SHP77 treated with DMSO at 0.1 percent for 48 hours (cell line): ENCODE results near the gene ZNF136.

Source experiments
- DNase-seq: peaks from one replicate; lab custom pipeline; 2025; lab: John Stamatoyannopoulos, UW

ZNF136 gene

DNA sequence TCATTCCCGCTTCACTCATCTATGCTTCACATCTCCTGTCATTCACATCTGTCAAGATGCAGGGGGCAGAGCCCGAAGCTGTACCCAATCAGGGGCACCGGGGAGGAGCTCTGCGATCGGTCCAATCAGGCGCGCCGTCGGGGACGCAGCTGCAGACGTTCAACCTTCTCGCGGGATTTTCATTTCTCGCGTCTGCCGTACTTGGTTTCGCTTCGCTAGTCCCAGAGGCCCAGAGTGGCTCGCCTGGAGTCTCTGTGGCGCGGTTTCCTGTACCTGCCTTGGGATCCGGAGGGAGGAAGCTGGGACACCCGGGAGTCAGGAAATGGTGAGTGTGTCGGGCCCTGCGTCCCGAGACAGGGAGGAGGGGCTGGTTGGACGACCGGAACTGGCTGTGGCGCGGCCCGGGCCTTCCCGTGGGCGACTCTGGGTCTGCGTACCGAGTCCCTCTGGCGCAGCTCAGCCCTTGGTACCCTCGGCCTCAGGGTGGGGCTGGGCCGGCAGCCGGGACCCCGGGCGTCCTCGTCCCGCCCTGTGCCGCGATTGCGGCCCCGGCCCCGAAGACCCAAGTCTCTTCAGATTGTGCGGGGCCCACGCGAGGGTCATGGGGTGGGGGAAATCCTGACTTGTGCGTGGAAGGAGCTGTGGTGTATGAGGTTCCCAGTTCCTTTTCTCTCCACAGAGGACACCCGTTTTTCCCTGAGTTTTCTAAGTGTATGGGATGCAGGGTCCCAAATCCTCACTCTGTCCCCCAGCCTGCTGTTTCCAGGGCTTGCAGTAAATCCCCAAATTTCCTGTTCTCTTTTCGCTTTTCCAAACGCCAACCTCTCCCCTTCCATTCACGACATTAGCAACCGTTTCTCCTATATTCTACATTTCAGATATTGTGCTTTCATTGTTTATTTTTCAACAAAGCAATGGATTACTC is at the start of gene ZNF136:
TSS of gene ZNF136 (plus strand) at position 215 of the 925 bp plus-strand sequence. CDS start at position 323, 108 bp downstream.
- peak; percentile 87 for DNase-seq

DNA sequence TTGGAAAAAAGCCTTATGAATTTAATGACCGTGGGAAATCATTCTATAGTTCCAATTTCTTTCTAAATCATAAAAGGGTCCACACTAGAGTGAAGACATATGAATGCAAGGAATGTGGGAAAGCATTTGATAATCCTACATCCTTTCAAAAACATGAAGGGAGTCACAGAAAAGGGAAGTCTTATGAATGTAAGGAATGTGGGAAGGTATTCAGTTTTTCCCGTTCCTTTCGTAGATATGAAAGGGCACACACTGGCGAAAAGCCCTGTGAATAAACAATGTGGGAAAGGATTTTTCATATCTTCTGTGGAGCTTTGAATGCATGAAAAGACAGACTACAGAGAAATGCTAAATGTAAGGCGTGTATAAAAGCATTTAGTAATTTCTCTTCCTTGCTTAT is 49.8 kb upstream of the ZNF136 start:
- no peak for DNase-seq

GRCh38 chr19:12117201-12117970 is 45.5 kb upstream of the ZNF136 start:
- no peak for DNase-seq

GRCh38 chr19:12126707-12127106 is 36.2 kb upstream of the ZNF136 start:
- DNase-seq: no peak

DNA sequence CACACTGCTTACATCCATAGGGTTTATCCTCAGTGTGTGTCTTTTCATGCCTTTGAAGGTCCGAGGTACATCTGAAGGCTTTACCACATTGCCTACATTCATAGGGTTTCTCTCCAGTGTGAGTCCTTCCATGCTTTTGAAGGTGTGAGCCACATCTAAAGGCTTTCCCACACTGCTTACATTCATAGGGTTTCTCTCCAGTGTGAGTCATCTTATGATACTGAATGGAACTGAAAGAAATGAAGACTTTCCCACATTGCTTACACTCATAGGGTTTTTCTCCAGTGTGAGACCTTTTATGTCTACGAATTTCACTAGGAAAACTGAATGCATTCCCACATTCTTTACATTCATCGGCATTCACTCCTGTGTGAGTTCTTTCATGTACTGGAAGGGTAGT is 29.8 kb upstream of the ZNF136 start:
- no peak for DNase-seq

GRCh38 chr19:12137221-12137940 is 25.5 kb upstream of the ZNF136 start:
- no peak for DNase-seq

DNA sequence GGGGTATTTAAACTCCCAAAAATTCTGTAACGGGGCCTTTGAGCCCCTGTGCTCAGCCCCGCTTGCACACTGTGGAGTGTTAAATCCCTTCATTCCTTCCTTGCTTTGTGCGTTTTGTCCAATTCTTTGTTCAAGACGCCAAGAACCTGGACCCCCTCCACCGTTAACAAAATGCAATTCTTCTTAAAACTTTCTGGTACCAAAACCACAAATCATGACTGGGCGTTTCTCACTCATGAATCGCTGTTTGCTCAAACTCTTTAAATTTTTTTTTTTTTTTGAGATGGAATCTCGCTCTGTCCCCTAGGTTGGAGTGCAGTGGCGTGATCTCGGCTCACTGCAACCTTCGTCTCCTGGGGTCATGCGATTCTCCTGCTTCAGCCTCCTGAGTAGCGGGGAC is 23.6 kb upstream of the ZNF136 start:
- no peak for DNase-seq

DNA sequence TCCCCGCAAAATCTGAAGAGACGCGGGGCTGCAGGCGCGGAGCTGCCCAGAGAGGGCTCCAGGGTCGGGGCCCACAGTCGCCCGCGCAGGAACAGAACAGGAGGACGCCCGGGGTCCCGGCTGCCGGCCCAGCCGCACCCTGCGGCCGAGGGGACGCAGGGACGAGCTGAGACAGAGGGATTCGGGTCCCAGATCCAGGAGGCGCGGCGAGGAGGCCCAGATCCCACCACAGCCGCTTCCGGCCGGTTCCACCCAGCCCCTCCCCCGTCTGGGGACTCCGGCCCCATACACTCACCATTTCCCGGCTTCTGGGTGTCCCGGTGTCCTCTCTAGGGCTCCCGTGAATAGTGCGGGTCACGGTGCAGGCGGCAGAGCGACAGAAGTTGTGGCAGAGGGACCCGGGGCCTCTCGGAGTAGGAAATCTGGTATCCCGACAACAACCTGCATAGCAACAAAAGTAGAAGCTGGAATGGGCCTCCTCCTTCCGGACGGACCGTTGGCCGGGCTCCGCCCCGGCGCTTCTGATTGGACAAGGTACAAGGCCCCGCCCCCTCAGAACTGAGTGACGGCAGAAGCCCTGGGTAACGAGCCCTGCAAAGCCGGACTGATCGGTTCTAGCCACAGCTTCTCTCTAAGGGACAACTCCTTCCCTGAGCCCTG is 22.9 kb upstream of the ZNF136 start, which contains the start of gene ZNF20:
TSS of gene ZNF20 (minus strand) at position 466 of the 660 bp plus-strand sequence. CDS start at position 298, 168 bp downstream.
- DNase-seq: peak; percentile 80

DNA sequence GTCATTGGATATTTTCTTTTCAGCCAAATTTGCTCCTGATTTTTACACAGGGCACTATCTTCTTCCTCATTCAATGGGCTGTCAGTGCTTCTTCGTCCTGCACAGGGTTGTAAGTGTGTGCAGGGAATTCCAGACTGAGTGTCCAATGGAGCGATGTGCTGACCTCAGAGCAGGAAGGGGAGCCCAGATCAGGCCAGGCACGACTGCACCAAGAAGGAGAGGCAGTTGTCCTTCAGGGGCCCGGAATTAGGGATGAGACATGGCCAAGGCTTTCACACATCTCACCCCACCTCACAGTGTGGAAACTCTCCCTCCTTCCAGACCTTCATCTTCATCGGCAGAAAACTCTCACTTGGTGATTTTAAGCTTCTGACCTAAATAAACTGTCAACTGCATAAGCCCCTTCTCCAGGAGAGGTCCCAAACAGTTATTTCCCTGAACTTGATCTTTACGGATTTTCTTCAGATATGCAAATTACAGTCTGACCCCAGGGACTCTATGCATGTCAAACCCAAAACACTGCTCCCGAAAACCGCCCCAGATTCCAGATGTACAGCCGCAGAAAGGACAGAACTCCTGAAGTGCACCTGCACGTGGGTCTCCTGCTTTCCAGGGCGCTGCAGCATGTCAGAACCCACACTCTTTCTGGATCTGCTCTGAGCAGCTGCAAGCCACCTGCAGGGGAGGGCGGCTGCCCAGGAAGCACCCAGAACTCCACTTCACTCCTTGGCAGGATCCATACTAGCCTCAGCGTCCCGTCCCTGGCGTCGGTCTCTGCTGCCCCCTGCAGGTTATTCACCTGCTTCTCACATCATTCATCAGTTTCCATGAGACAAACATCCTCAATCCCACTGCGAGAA is 22.1 kb upstream of the ZNF136 start:
- DNase-seq: peak; percentile 76

GRCh38 chr19:12141405-12141736 is 21.5 kb upstream of the ZNF136 start:
- DNase-seq: no peak

DNA sequence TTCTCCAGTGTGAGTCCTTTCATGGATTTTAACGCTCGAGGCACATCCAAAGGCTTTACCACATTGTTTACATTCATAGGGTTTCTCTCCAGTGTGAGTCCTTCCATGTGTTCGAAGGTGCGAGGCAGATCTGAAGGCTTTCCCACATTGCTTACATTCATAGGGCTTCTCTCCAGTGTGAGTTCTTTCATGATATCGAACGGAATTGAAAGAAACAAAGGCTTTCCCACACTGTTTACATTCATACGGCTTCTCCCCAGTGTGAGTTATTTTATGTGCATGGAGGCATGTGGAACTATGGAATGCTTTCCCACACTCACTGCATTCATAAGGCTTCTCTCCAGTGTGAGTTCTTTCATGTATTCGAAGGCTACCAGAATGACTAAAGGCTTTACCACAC is 17.5 kb upstream of the ZNF136 start:
- no peak for DNase-seq

DNA sequence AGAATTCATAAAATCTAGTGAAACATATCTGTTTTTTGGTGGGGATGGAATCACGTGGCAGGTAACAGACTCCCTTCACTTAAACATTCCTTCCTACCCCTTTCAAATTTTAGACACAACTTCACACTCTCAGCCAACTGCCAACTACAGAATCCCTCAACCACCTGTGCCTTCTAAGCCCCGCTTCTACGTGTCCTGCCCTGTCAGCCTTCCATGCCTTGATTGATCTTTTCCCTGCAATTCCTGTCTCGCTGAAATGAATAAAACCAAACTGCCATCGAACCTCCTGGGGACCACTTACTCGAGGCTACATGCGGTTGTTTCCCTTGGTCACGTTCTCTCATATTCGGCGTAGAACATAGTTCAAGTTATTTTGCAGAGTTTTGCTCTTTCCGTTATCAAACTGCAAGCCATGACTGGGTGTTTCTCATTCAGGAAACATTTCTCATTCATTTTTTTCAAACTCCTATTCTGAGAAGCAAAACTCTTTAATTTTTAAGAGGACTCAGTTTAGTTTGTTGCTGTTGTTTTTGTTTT is 7.5 kb upstream of the ZNF136 start:
- no peak for DNase-seq

DNA sequence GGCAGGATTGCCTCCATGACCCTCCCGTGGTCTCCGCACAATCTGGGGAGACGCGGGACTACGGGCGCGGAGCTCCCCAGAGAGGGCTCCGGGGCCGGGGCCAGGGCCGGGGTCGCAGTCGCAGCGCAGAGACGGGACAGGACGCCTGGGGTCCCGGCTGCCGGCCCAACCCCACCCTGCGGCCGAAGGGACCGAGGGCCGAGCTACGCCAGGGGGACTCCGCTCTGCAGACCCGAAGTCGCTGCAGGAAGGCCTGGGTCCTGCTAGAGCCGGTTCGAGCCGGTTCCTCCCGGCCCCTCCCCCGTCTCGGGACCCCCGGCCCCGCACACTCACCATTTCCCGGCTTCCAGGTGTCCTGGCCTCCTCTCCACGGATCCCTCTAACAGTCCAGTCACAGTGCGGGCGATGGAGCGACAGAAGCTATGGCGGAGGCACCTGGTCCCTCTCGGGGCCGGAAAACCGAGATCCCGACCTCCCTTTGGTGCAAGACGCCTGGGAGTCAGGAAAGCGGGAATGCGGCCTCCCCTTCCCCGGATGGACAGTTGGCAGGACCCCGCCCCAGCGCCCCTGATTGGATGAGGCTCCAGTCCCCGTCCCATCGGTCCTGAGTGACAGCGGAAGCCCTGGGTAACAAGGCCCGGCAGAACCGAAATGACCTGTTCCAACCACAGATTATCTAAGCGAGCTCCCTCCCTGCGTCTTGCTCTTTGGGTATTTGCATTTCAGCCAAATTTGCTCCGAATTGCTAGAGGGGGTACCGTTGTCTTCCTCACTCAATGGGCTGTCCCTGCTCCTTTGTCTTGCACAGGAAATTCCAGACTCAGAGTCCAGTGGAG is 6.5 kb upstream of the ZNF136 start, which contains the start of gene ZNF625:
TSS of gene ZNF625 (minus strand) at position 512 of the 836 bp plus-strand sequence. CDS start at position 336, 176 bp downstream.
- peak; percentile 80 for DNase-seq

DNA sequence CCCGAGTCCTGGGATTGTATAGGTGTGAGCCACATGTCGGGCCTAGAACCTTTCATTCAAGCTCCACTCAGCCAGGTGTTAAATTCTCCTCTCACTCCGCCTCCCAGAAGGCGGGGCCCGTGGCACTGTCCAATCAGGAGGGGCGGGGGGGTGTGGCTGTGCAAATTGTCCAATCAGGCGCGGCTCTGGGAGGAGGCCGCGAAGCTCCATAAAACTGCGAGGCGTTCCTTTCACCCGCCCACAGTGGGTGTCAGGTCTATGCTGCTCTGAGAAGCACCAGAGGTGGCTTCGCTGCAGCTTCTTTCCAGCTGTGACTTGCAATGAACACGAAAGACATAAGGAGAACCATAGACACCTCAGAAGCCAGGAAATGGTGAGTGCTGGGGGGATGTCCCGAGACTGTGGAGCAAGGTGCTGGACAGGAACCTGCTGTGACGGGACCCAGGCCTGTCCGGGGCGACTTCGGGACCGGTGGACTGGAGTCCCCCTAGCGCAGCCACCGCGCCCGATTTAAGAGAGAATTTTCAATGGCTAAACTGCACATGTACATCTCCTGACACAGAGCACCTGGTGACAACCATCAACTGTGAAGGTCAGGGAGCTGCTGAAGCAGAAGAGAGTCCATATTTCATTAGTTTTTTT is 3.0 kb upstream of the ZNF136 start:
- DNase-seq: no peak

DNA sequence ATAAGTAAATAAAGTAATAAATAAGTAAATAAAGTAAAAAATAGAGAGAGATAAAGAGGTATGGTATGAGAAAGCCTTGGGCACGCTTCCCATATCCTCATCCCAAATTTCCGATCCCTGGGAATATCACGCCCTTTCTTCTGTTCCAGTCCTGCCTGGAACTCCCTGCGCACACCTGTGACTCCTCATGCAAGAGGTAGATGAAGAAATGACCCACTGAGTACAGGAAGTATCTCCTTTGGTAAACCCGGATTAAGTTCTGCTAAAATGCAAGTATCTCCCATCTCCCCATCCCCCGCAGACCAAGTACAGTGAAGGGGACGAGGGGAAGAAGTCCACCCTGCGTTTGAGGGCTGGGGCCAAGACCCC is 399 bp upstream of the ZNF136 start:
- DNase-seq: no peak

DNA sequence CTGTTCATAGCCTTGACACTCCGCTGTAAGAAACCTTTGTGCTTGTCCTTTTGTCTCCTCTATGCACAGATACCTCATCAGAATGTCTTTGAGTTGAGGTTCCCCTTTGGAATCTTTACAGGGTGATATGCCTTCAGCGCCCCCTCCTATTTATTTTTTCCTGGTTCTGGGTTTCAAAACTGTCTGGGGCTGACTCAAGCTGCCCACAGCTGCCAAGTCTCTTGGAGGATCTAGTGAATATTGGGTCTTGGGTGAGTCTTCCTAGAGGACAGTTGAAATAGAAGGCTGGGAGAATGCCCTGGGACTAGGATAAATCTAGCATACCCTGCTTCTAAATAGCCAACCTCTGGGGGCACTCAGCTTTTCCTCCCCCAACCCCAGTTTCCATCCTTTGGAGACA is 930 bp downstream of the ZNF136 start:
- DNase-seq: no peak

DNA sequence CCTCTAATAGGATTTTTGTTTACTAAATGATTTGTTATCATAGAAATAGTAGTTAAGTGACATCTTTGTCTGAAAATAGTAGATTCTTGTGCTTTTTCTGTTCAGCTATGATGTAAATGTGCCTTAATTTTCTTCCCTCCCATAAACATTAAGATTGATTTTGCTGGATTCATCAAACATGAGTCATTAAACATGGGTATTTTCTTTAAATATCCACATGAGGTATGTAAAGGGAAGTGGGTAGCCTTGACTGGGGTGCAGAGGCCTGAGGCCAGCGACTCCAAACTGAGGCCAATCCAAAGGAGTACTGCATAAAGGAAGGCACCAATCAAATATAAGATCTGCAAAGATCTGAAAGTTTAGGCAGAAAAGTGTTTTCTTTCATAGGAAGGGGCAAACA is 3.7 kb downstream of the ZNF136 start:
- DNase-seq: no peak

- DNase-seq: no peak
These were observed 17.5 kb downstream of the ZNF136 start for GRCh38 chr19:12180377-12180776.

GRCh38 chr19:12187625-12188024 is 24.7 kb downstream of the ZNF136 start:
- no peak for DNase-seq
